Liver (tissue), 9 donors: Measurements from ENCODE around the gene SCART1. TPM values are rescaled to one million over a fixed set of nuclear protein-coding genes. Genes with fewer than 3 reads are reported as not detected.

ENCODE experiments used
- DNase-seq: peaks from one replicate; pipeline ENCODE4 v3.0.0-alpha.2; 2017; ENCODE audit warnings: low spot score
- H3K27ac ChIP-seq, 2 donors: one replicate each; pipeline ENCODE4 v1.7.0; 2013; ENCODE audit warnings: inconsistent platforms in 2 of 2, low read length in 2 of 2, control low read depth in 1 of 2, low read depth in 1 of 2, mild to moderate bottlenecking in 1 of 2
- H3K27me3 ChIP-seq, 4 donors: one replicate each; pipeline versions ENCODE4 v1.6.1 to v1.7.0; 2013; ENCODE audit warnings: low read length in 3 of 4, inconsistent platforms in 1 of 4, mild to moderate bottlenecking in 1 of 4, moderate library complexity in 1 of 4; ENCODE audit not compliant: control insufficient read depth in 4 of 4, insufficient read depth in 4 of 4
- H3K36me3 ChIP-seq, 4 donors: one replicate each; pipeline versions ENCODE4 v1.6.1 to v1.7.0; 2013; ENCODE audit warnings: low read length in 3 of 4, mild to moderate bottlenecking in 3 of 4, low read depth in 1 of 4, moderate library complexity in 1 of 4; ENCODE audit not compliant: control insufficient read depth in 4 of 4, insufficient read depth in 3 of 4
- H3K4me1 ChIP-seq, 4 donors: one replicate each; pipeline versions ENCODE4 v1.6.1 to v1.7.0; 2013; ENCODE audit warnings: low read length in 3 of 4, mild to moderate bottlenecking in 3 of 4, moderate library complexity in 1 of 4; ENCODE audit not compliant: control insufficient read depth in 4 of 4, insufficient read depth in 4 of 4
- H3K4me3 ChIP-seq, 3 donors: one replicate each; pipeline versions ENCODE4 v1.6.1 to v1.7.0; 2013; ENCODE audit warnings: low read length in 3 of 3, control low read depth in 1 of 3, low read depth in 1 of 3, mild to moderate bottlenecking in 1 of 3
- H3K9ac ChIP-seq, 2 donors: one replicate each; pipeline ENCODE4 v1.7.0; 2013; ENCODE audit warnings: low read length in 2 of 2, mild to moderate bottlenecking in 2 of 2, moderate library complexity in 2 of 2, control low read depth in 1 of 2, low read depth in 1 of 2
- H3K9me3 ChIP-seq, 4 donors: one replicate each; pipeline versions ENCODE4 v1.6.1 to v1.7.0; 2013; ENCODE audit warnings: low read length in 3 of 4; ENCODE audit not compliant: control insufficient read depth in 4 of 4
- ATF3 ChIP-seq: IDR thresholded peaks from 2 replicates; pipeline ENCODE4 v1.6.1; 2016; ENCODE audit warnings: antibody characterized with exemption
- CTCF ChIP-seq: fragments of 150-350 bp; IDR thresholded peaks from 2 replicates; pipeline ENCODE4 v1.5.1; 2017; ENCODE audit warnings: improper control_type of control experiment, low read depth, low read length; ENCODE audit not compliant: missing input control
- EGR1 ChIP-seq, 2 donors: IDR thresholded peaks; 2 replicates each; pipeline ENCODE4 v1.6.1; 2016 to 2018; ENCODE audit warnings: antibody characterized with exemption in 2 of 2, low read depth in 2 of 2
- FOXA1 ChIP-seq: IDR thresholded peaks from 2 replicates; pipeline ENCODE4 v1.6.1; 2016; ENCODE audit warnings: antibody characterized with exemption
- FOXA2 ChIP-seq: IDR thresholded peaks from 2 replicates; pipeline ENCODE4 v1.6.1; 2016; ENCODE audit warnings: antibody characterized with exemption
- GABPA ChIP-seq, 2 donors: IDR thresholded peaks in 1 of 2; conservative IDR thresholded peaks in 1 of 2; 2 replicates each; pipeline ENCODE4 v1.6.1; 2016; ENCODE audit warnings: antibody characterized with exemption in 2 of 2, mild to moderate bottlenecking in 1 of 2, moderate library complexity in 1 of 2
- HNF4G ChIP-seq: IDR thresholded peaks from 2 replicates; pipeline ENCODE4 v1.6.1; 2016; ENCODE audit warnings: antibody characterized with exemption
- JUND ChIP-seq, 2 donors: IDR thresholded peaks; 2 replicates each; pipeline ENCODE4 v1.6.1; 2016; ENCODE audit warnings: antibody characterized with exemption in 2 of 2
- MAX ChIP-seq: IDR thresholded peaks from 2 replicates; pipeline ENCODE4 v1.6.1; 2016; ENCODE audit warnings: antibody characterized with exemption
- NR2F2 ChIP-seq: IDR thresholded peaks from 2 replicates; pipeline ENCODE4 v1.6.1; 2016; ENCODE audit warnings: antibody characterized with exemption
- RAD21 ChIP-seq, 2 donors: IDR thresholded peaks; 2 replicates each; pipeline ENCODE4 v1.6.1; 2016; ENCODE audit warnings: antibody characterized with exemption in 2 of 2, mild to moderate bottlenecking in 2 of 2
- REST ChIP-seq: IDR thresholded peaks from 2 replicates; pipeline ENCODE4 v1.6.1; 2016; ENCODE audit warnings: antibody characterized with exemption, mild to moderate bottlenecking
- RXRA ChIP-seq, 2 donors: IDR thresholded peaks; 2 replicates each; pipeline ENCODE4 v1.6.1; 2017 to 2018; ENCODE audit warnings: antibody characterized with exemption in 2 of 2, mild to moderate bottlenecking in 1 of 2
- SP1 ChIP-seq: IDR thresholded peaks from 2 replicates; pipeline ENCODE4 v1.6.1; 2018; ENCODE audit warnings: antibody characterized with exemption, mild to moderate bottlenecking
- TAF1 ChIP-seq: conservative IDR thresholded peaks from 2 replicates; pipeline ENCODE4 v1.6.1; 2016; ENCODE audit warnings: antibody characterized with exemption, mild to moderate bottlenecking
- YY1 ChIP-seq: IDR thresholded peaks from 2 replicates; pipeline ENCODE4 v1.6.1; 2016; ENCODE audit warnings: antibody characterized with exemption, mild to moderate bottlenecking
- ZBTB33 ChIP-seq: IDR thresholded peaks from 2 replicates; pipeline ENCODE4 v1.6.1; 2016; ENCODE audit warnings: antibody characterized with exemption
- WGBS: extraction: QIAGEN DNeasy Blood & Tissue Kit; methylation state at CpG from one replicate; pipeline ENCODE4 v1.1.7; 2013; 5-methylcytosine and 5-hydroxymethylcytosine counted together
- polyA plus RNA-seq, 2 donors: library from polyadenylated mRNA; stranded (reverse) in 1 of 2; unstranded in 1 of 2; fragments of 200-250 nt in 1 of 2; fragments of >200 nt in 1 of 2; fragmentation: Nextera tagmentation in 1 of 2; extraction: Ambion mirVana in 1 of 2; gene quantifications; one replicate each; pipeline versions ENCODE4 v1.2.1 to v1.2.3, GENCODE V29; 2013 to 2015
- total RNA-seq, 2 donors: library from RNA; depleted of rRNA; stranded (reverse); fragments of >200 nt; gene quantifications; one replicate each; pipeline ENCODE4 v1.2.3, GENCODE V29; 2014
- donor health status: healthy.
- donor health status: healthy.
- donor health status: healthy.
- donor health status: healthy.
- donor health status: healthy.

Gene SCART1
- total and polyA plus RNA-seq, 4 donors: 0.32 to 1.1 (median 0.68) TPM

GRCh38 chr10:133446979-133447378 lies 6.8 kb upstream of the SCART1 start:
- Histone ChIP-seq H3K9me3 (peaks cover 4 to 17% (median 11%) of the 10 kb centered on the region in 4 donors), H3K4me3 (peak overlapping the region in 1 of 3 donors; percentile 56), H3K4me1 (no peaks in the 10 kb centered on the region), H3K27ac (no peak overlapping the region), H3K27me3 (no peaks in the 10 kb centered on the region), H3K36me3 (no peaks in the 10 kb centered on the region), H3K9ac (no peak overlapping the region)
- DNase-seq: no peak
- 88% methylated on average over 11 of the region's 11 CpGs for WGBS
- TF ChIP-seq CTCF (no peak), RAD21 (IDR thresholded peaks at IDR 0.05) (no peak), YY1 (no peak), NR2F2 (no peak), MAX (no peak), ZBTB33 (no peak), FOXA2 (no peak), FOXA1 (no peak), SP1 (no peak), HNF4G (no peak), RXRA (IDR thresholded peaks at IDR 0.05) (no peak), TAF1 (no peak)

GRCh38 chr10:133448120-133448519 lies 5.6 kb upstream of the SCART1 start:
- DNase-seq: no peak
- Histone ChIP-seq H3K36me3 (no peaks in the 10 kb centered on the region), H3K27ac (no peak overlapping the region), H3K9me3 (peaks cover 4 to 17% (median 11%) of the 10 kb centered on the region in 4 donors), H3K9ac (no peak overlapping the region), H3K4me1 (no peaks in the 10 kb centered on the region), H3K4me3 (no peak overlapping the region), H3K27me3 (no peaks in the 10 kb centered on the region)
- no peak for TF ChIP-seq EGR1 (IDR thresholded peaks at IDR 0.05; ENCODE audit: low read depth in 2 of 2)
- TF ChIP-seq GABPA (IDR thresholded peaks at IDR 0.05 in 1 of 2, conservative IDR thresholded peaks at IDR 0.05 in 1 of 2): no peak
- no peak for TF ChIP-seq RXRA (IDR thresholded peaks at IDR 0.05)
- TF ChIP-seq YY1: no peak
- no peak for TF ChIP-seq CTCF
- no peak for TF ChIP-seq RAD21 (IDR thresholded peaks at IDR 0.05)
- no peak for TF ChIP-seq NR2F2
- TF ChIP-seq ATF3: no peak
- TF ChIP-seq HNF4G: no peak
- no peak for TF ChIP-seq JUND (IDR thresholded peaks at IDR 0.05)
- no peak for TF ChIP-seq FOXA1
- no peak for TF ChIP-seq REST
- no peak for TF ChIP-seq FOXA2
- no peak for TF ChIP-seq TAF1
